ENCODE results near the gene TMEM272. TPM values are rescaled to one million over a fixed set of nuclear protein-coding genes. Genes with fewer than 3 reads are reported as not detected.

The TMEM272 gene
- total RNA-seq, 1 donor from 2014 or later: not detected

GRCh38 chr13:51873837-51874236 is 28.9 kb upstream of the TMEM272 start:
- no peak overlapping the region for H3K4me3 Mint-ChIP-seq
- intact Hi-C loops (cut with micrococcal nuclease): no loop called here
- H3K36me3 Mint-ChIP-seq (ENCODE audit: low read depth): no peaks in the 10 kb centered on the region
- H3K27me3 Mint-ChIP-seq: peaks cover 7% of the 10 kb centered on the region
- ATAC-seq (ENCODE audit: low read depth) (no peak), DNase-seq (no peak)
- POLR2A ChIA-PET: no interaction called here
- no peak overlapping the region for H3K27ac Mint-ChIP-seq
- TF ChIP-seq CTCF (IDR thresholded peaks at IDR 0.05): no peak
- H3K9me3 Mint-ChIP-seq: no peaks in the 10 kb centered on the region
- H3K4me1 Mint-ChIP-seq: no peaks in the 10 kb centered on the region
- CTCF ChIA-PET: no interaction called here

DNA sequence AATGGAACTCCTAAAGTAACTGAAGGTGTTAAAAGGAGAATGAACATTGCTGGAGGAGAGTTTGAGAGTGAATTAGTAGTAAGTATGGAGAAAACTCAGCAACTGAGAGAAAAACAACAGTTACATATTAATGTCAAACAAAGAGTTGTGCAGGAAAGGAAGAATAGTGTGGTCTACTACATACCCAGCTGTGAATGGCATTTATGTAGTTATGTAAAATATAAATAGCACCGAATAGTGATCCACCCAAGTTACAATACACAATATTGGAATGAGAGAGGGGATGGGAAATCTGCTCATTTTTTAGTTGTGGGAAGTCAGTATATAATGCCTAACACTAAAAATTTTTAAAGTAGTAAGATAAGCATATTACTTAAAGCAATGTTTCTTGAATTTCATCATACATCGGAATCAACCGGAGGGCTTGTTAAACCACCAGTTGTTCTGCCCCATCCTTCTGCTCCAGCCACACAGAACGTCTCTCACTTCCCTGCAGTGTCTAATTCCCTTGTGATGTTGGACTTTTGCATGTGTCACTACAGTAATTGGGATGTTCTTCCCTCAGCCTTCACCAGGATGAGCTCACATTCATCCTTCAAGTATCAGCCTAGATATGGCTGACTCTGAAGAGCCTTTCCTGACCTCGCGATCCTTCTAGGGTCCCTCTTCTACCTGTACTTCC is 28.3 kb upstream of the TMEM272 start:
- Mint-ChIP-seq H3K27me3 (peaks cover 7% of the 10 kb centered on the region), H3K9me3 (no peaks in the 10 kb centered on the region), H3K27ac (no peak overlapping the region), H3K4me3 (no peak overlapping the region), H3K36me3 (ENCODE audit: low read depth) (no peaks in the 10 kb centered on the region), H3K4me1 (no peaks in the 10 kb centered on the region)
- CTCF ChIA-PET: interaction anchor here (0.6 kb wide), 1 partner anchor 731 kb away, joined by 3 read pairs; no protein-coding TSS in a partner anchor
- intact Hi-C loops (cut with micrococcal nuclease): no loop called here
- no peak for ATAC-seq (ENCODE audit: low read depth)
- no peak for DNase-seq
- POLR2A ChIA-PET: no interaction called here
- no peak for TF ChIP-seq CTCF (IDR thresholded peaks at IDR 0.05)

- no peak for TF ChIP-seq CTCF (IDR thresholded peaks at IDR 0.05)
- CTCF ChIA-PET: no interaction called here
- DNase-seq (no peak), ATAC-seq (ENCODE audit: low read depth) (no peak)
- Mint-ChIP-seq H3K4me1 (no peaks in the 10 kb centered on the region), H3K4me3 (no peak overlapping the region), H3K36me3 (ENCODE audit: low read depth) (no peaks in the 10 kb centered on the region), H3K27ac (no peak overlapping the region), H3K9me3 (no peaks in the 10 kb centered on the region), H3K27me3 (peaks cover 3% of the 10 kb centered on the region)
- intact Hi-C loops (cut with micrococcal nuclease): no loop called here
- POLR2A ChIA-PET: no interaction called here
These were observed 25.6 kb upstream of the TMEM272 start for GRCh38 chr13:51870616-51871015.

DNA sequence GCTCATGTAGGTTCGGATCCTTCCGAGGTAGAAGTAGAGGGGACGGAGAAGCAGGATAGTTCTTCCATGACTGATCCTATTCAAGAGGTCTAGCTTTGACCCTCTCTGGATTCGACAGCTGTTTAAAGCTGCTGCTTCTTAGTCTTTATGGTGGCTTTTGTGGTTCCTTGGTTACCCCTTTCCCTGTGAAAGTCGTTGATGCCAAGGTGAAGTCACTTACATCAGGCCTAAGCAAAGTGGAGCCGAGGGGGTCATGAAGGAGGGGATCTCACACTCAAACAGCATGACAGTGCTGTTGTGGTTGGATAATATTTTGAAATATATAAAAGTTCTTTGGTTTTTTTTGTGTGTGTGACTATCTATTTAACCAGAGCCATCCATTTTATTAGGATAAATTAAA is 24.9 kb upstream of the TMEM272 start:
- ChIA-PET CTCF (no interaction called here), POLR2A (no interaction called here)
- no peak for DNase-seq
- no peak for TF ChIP-seq CTCF (IDR thresholded peaks at IDR 0.05)
- Mint-ChIP-seq H3K9me3 (no peaks in the 10 kb centered on the region), H3K36me3 (ENCODE audit: low read depth) (no peaks in the 10 kb centered on the region), H3K4me1 (no peaks in the 10 kb centered on the region), H3K4me3 (no peak overlapping the region), H3K27ac (no peak overlapping the region), H3K27me3 (peaks cover 3% of the 10 kb centered on the region)
- intact Hi-C loops (cut with micrococcal nuclease): no loop called here
- no peak for ATAC-seq (ENCODE audit: low read depth)

GRCh38 chr13:51867062-51867461 is 22.1 kb upstream of the TMEM272 start:
- H3K27me3 Mint-ChIP-seq: peaks cover 3% of the 10 kb centered on the region
- DNase-seq: no peak
- H3K36me3 Mint-ChIP-seq (ENCODE audit: low read depth): no peaks in the 10 kb centered on the region
- intact Hi-C loops (cut with micrococcal nuclease): no loop called here
- no peak for ATAC-seq (ENCODE audit: low read depth)
- ChIA-PET POLR2A (no interaction called here), CTCF (no interaction called here)
- no peaks in the 10 kb centered on the region for H3K4me1 Mint-ChIP-seq
- H3K4me3 Mint-ChIP-seq: no peak overlapping the region
- no peak overlapping the region for H3K27ac Mint-ChIP-seq
- no peak for TF ChIP-seq CTCF (IDR thresholded peaks at IDR 0.05)
- H3K9me3 Mint-ChIP-seq: no peaks in the 10 kb centered on the region

Data from activated B cell treated with CpG ODN at 0.5 μM for 24 hours (primary cell).